LNCAP (cell line): ENCODE data around the gene PTPRJ.

Source experiments
- TF ChIP-seq, protein P1 (sequence below): fragments of 450-650 bp; IDR thresholded peaks from 2 replicates; pipeline ENCODE4 v1.5.1; 2017; ENCODE audit warnings: mild to moderate bottlenecking

PTPRJ gene

DNA sequence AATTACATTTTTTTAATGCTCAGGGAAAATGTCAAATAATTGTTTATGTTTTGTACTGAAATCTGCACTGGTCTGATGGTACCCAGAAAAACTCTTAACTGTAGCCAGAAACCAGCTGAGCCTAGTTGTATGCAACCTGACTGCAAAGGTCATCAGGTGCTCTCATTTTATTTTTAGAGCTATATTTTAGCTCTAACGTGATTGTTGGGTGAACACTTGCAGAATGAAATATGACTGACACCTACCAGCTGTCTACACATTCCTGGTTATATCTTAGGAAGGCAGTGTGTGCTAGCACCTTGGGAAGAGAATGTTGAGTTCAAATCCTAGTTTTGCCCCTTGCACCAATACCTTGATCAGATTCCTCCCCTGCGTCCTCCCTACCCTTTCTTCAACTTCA is 23.6 kb downstream of the PTPRJ start:
- TF ChIP-seq, protein P1, sequence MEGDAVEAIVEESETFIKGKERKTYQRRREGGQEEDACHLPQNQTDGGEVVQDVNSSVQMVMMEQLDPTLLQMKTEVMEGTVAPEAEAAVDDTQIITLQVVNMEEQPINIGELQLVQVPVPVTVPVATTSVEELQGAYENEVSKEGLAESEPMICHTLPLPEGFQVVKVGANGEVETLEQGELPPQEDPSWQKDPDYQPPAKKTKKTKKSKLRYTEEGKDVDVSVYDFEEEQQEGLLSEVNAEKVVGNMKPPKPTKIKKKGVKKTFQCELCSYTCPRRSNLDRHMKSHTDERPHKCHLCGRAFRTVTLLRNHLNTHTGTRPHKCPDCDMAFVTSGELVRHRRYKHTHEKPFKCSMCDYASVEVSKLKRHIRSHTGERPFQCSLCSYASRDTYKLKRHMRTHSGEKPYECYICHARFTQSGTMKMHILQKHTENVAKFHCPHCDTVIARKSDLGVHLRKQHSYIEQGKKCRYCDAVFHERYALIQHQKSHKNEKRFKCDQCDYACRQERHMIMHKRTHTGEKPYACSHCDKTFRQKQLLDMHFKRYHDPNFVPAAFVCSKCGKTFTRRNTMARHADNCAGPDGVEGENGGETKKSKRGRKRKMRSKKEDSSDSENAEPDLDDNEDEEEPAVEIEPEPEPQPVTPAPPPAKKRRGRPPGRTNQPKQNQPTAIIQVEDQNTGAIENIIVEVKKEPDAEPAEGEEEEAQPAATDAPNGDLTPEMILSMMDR = no peak

GRCh38 chr11:48004456-48004855 is 24.1 kb downstream of the PTPRJ start:
- TF ChIP-seq, protein P1 = no peak

GRCh38 chr11:48005136-48005535 is 24.8 kb downstream of the PTPRJ start:
- TF ChIP-seq, protein P1 = no peak

GRCh38 chr11:48005831-48006270 is 25.5 kb downstream of the PTPRJ start:
- TF ChIP-seq, protein P1 = no peak

DNA sequence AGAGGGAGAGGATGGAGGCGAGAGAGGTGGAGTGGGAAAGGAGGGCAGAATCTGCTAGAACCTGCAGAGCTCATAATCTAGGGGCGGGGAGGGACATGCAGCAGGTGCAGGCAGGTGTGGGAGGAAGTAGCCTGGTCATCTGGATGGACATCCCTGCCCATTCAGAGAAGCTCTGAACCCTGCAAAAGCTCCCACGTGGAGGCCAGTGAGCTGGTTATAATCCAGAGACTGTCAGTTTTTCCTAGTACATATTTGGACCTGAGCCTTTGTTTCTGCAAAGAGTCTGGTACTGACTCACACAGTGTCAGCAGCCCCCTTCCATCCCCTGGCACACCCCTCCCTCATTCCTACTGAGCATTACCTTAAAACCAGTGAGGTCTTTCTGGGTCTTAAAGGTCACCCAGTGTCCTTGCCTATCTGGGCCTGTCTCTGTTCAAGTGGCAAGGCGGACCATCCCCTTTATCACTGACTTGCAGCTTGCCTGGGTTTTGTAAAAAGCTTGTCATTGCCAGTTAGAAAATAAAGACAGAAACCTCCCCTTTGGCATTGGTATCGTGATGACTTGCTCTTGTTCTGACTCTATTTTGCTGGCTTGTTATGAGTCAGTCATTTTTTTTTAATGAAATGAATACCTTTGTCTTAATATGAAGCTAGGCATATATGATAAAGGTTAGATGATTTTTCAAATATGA is 26.1 kb downstream of the PTPRJ start:
- TF ChIP-seq, protein P1 = no peak

GRCh38 chr11:48007677-48008076 is 27.3 kb downstream of the PTPRJ start:
- TF ChIP-seq, protein P1 = no peak

DNA sequence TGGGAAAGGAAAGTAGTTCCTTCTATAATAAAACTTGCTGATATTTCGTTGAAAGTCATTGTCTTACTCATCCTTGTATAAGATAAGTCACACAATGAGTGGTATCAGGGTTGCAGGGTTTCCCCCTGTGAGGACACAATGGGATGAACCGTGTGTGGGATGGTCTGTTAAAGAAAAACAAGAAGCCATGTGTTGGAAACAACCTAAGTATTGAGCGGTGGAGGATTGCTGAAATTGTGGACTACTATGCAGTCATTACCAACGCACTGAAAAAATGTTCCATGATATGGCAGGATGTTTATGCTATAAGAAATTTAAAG is 28.6 kb downstream of the PTPRJ start:
- TF ChIP-seq, protein P1 = no peak
